Central memory CD8-positive, alpha-beta T cell (primary cell): ENCODE data around the gene SPTB.
"Not testable (repeated sequence)": the region's sequence is repeated elsewhere in the genome, so short reads cannot be mapped to it uniquely, and the experiment has no call there.

Experiments
- ATAC-seq: fragments of 150-1000 bp; cut with Tn5 transposase; replicated peaks from 2 replicates; pipeline ENCODE4 v1.10.0; 2022; ENCODE audit warnings: mild to moderate bottlenecking, moderate FRiP score, moderate number of reproducible peaks; ENCODE audit not compliant: poor library complexity, severe bottlenecking; ENCODE audit errors: extremely low read depth
- DNase-seq, 2 donors: peaks; one replicate each; pipeline ENCODE4 v3.0.0; 2021; ENCODE audit warnings: low spot score in 2 of 2
- H3K27ac Mint-ChIP-seq: one replicate; pipeline ENCODE4 v1.8.0; 2022; ENCODE audit warnings: low read depth, mild to moderate bottlenecking, moderate library complexity, mixed read lengths
- H3K27me3 Mint-ChIP-seq: one replicate; pipeline ENCODE4 v1.8.0; 2022; ENCODE audit warnings: mixed read lengths
- H3K36me3 Mint-ChIP-seq: one replicate; pipeline ENCODE4 v1.8.0; 2022; ENCODE audit warnings: mild to moderate bottlenecking, moderate library complexity, mixed read lengths; ENCODE audit not compliant: insufficient read depth
- H3K4me1 Mint-ChIP-seq: one replicate; pipeline ENCODE4 v1.8.0; 2022; ENCODE audit warnings: mixed read lengths
- H3K4me3 Mint-ChIP-seq: one replicate; pipeline ENCODE4 v1.8.0; 2022; ENCODE audit warnings: mild to moderate bottlenecking, moderate library complexity, mixed read lengths
- H3K9me3 Mint-ChIP-seq: one replicate; pipeline ENCODE4 v1.8.0; 2022; ENCODE audit warnings: mixed read lengths

SPTB gene

GRCh38 chr14:64914237-64915028, 34.7 kb upstream of the SPTB start, which contains the start of gene CHURC1:
Gene CHURC1 (plus strand): TSS chr14:64914455. CDS start chr14:64914496, 41 bp downstream.
- Mint-ChIP-seq H3K4me1 (peaks cover 48% of the 10 kb centered on the region), H3K36me3 (peaks cover 20% of the 10 kb centered on the region), H3K27me3 (peaks cover 8% of the 10 kb centered on the region)

GRCh38 chr14:64913477-64913876, 33.8 kb upstream of the SPTB start:
- not testable (repeated sequence) for ATAC-seq, H3K9me3 Mint-ChIP-seq, DNase-seq, H3K27me3 Mint-ChIP-seq
- Mint-ChIP-seq H3K27ac (peak overlapping the region; percentile 98), H3K36me3 (peaks cover 18% of the 10 kb centered on the region), H3K4me3 (peak overlapping the region; percentile 93), H3K4me1 (peaks cover 42% of the 10 kb centered on the region)

More at GRCh38 chr14:64914237-64915028, 34.7 kb upstream of the SPTB start, which contains the start of gene CHURC1:
- peak within 1 kb of the TSS; percentile 98 for H3K27ac Mint-ChIP-seq
- peak; percentile 90 for ATAC-seq
- H3K4me3 Mint-ChIP-seq: peak within 1 kb of the TSS; percentile 93
- H3K9me3 Mint-ChIP-seq: no peaks in the 10 kb centered on the region
- peak; percentile 88 to 91 for DNase-seq

GRCh38 chr14:64912261-64912660, 32.6 kb upstream of the SPTB start:
- no peak overlapping the region for H3K27ac Mint-ChIP-seq
- H3K36me3 Mint-ChIP-seq: peaks cover 18% of the 10 kb centered on the region
- ATAC-seq (no peak), DNase-seq (no peak)
- H3K4me1 Mint-ChIP-seq: peaks cover 31% of the 10 kb centered on the region
- peaks cover 15% of the 10 kb centered on the region for H3K27me3 Mint-ChIP-seq
- H3K9me3 Mint-ChIP-seq: no peaks in the 10 kb centered on the region
- H3K4me3 Mint-ChIP-seq: no peak overlapping the region

GRCh38 chr14:64910847-64911495, 31.3 kb upstream of the SPTB start:
- peaks cover 16% of the 10 kb centered on the region for H3K36me3 Mint-ChIP-seq
- ATAC-seq (no peak), DNase-seq (no peak)
- peaks cover 19% of the 10 kb centered on the region for H3K4me1 Mint-ChIP-seq
- no peaks in the 10 kb centered on the region for H3K9me3 Mint-ChIP-seq
- H3K27ac Mint-ChIP-seq: no peak overlapping the region
- peaks cover 28% of the 10 kb centered on the region for H3K27me3 Mint-ChIP-seq
- H3K4me3 Mint-ChIP-seq: no peak overlapping the region

GRCh38 chr14:64906022-64906421, 26.3 kb upstream of the SPTB start:
- DNase-seq (no peak), ATAC-seq (no peak)
- Mint-ChIP-seq H3K9me3 (no peaks in the 10 kb centered on the region), H3K27ac (no peak overlapping the region), H3K27me3 (peaks cover 42% of the 10 kb centered on the region), H3K4me3 (no peak overlapping the region), H3K36me3 (no peaks in the 10 kb centered on the region), H3K4me1 (no peaks in the 10 kb centered on the region)

- Mint-ChIP-seq H3K27ac (no peak overlapping the region), H3K4me3 (no peak overlapping the region), H3K36me3 (no peaks in the 10 kb centered on the region), H3K27me3 (peaks cover 26% of the 10 kb centered on the region), H3K4me1 (no peaks in the 10 kb centered on the region), H3K9me3 (no peaks in the 10 kb centered on the region)
- no peak for DNase-seq
- ATAC-seq: no peak
Measured at GRCh38 chr14:64899958-64900357, 20.3 kb upstream of the SPTB start.

GRCh38 chr14:64891839-64892375, 12.2 kb upstream of the SPTB start:
- Mint-ChIP-seq H3K27me3 (peaks cover 18% of the 10 kb centered on the region), H3K27ac (no peak overlapping the region), H3K4me3 (no peak overlapping the region), H3K9me3 (no peaks in the 10 kb centered on the region), H3K36me3 (no peaks in the 10 kb centered on the region), H3K4me1 (no peaks in the 10 kb centered on the region)
- DNase-seq (no peak), ATAC-seq (peak; percentile 80)

- Mint-ChIP-seq H3K4me3 (no peak overlapping the region), H3K4me1 (no peaks in the 10 kb centered on the region), H3K27me3 (peaks cover 21% of the 10 kb centered on the region), H3K9me3 (no peaks in the 10 kb centered on the region), H3K36me3 (no peaks in the 10 kb centered on the region), H3K27ac (no peak overlapping the region)
- no peak for DNase-seq
- ATAC-seq: no peak
Measured at GRCh38 chr14:64891173-64891838, 11.6 kb upstream of the SPTB start.

- no peak for ATAC-seq
- no peaks in the 10 kb centered on the region for H3K9me3 Mint-ChIP-seq
- no peaks in the 10 kb centered on the region for H3K36me3 Mint-ChIP-seq
- no peak for DNase-seq
- H3K27me3 Mint-ChIP-seq: peaks cover 41% of the 10 kb centered on the region
- no peak overlapping the region for H3K27ac Mint-ChIP-seq
- no peaks in the 10 kb centered on the region for H3K4me1 Mint-ChIP-seq
- no peak overlapping the region for H3K4me3 Mint-ChIP-seq
Measured at GRCh38 chr14:64889352-64889751, 9.6 kb upstream of the SPTB start.

GRCh38 chr14:64885559-64885958, 5.9 kb upstream of the SPTB start:
- peaks cover 71% of the 10 kb centered on the region for H3K27me3 Mint-ChIP-seq
- no peak for ATAC-seq

GRCh38 chr14:64880221-64881121, 764 bp upstream of the SPTB start:
- DNase-seq (peak in 1 of 2 donors; percentile 41), ATAC-seq (peak; percentile 69)
- Mint-ChIP-seq H3K27ac (no peak overlapping the region), H3K27me3 (peaks cover 85% of the 10 kb centered on the region), H3K4me1 (no peaks in the 10 kb centered on the region), H3K36me3 (peaks cover 1% of the 10 kb centered on the region), H3K9me3 (no peaks in the 10 kb centered on the region), H3K4me3 (peak overlapping the region; percentile 79)

More at GRCh38 chr14:64885559-64885958, 5.9 kb upstream of the SPTB start:
- H3K36me3 Mint-ChIP-seq: peaks cover 1% of the 10 kb centered on the region
- no peaks in the 10 kb centered on the region for H3K9me3 Mint-ChIP-seq
- H3K27ac Mint-ChIP-seq: no peak overlapping the region
- DNase-seq: no peak
- H3K4me1 Mint-ChIP-seq: no peaks in the 10 kb centered on the region
- no peak overlapping the region for H3K4me3 Mint-ChIP-seq
